NCI-H2029 treated with DMSO at 0.1 percent for 48 hours (cell line): ENCODE data around the gene STAT5B.
"Not testable (repeated sequence)": the region's sequence is repeated elsewhere in the genome, so short reads cannot be mapped to it uniquely, and the experiment has no call there.

Source experiments
- DNase-seq: peaks from one replicate; lab custom pipeline; 2025; lab: John Stamatoyannopoulos, UW

STAT5B gene

DNA sequence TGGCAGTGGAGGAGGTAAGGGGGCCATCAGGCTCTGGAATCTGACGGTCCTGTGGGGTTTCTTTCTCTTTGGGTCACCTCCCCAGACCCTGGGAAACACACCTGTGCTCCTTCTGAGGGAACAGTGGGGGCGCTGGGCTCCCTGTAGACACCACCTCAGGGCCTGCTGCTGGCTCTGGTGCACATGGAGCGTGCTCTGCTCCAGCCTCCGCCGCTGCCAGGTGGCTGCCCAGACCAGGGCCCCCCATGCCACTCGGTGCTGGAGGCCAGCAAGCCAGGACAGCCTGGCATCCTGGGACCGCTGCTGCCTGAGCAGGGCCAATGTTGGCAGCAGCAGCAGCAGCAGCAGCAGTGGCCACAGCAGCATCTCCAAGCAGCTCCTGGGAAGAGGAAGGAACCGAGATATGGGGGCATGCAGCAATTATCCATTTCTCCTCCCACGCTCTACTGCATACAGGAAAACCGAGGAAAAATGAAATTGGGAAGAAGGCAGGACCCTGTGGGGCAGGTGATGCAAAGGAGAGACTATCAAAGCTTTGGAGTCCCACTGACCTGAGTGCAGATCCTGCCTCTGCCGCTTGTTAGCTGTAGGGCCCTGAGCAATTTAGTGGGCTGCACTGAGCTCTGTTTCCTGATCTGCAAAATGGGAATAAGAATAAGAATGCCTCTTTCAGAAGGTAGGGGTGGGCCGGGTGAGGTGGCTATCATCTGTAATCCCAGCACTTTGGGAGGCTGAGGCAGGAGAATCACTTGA lies 82.8 kb downstream of the STAT5B start:
- DNase-seq, result no peak

DNA sequence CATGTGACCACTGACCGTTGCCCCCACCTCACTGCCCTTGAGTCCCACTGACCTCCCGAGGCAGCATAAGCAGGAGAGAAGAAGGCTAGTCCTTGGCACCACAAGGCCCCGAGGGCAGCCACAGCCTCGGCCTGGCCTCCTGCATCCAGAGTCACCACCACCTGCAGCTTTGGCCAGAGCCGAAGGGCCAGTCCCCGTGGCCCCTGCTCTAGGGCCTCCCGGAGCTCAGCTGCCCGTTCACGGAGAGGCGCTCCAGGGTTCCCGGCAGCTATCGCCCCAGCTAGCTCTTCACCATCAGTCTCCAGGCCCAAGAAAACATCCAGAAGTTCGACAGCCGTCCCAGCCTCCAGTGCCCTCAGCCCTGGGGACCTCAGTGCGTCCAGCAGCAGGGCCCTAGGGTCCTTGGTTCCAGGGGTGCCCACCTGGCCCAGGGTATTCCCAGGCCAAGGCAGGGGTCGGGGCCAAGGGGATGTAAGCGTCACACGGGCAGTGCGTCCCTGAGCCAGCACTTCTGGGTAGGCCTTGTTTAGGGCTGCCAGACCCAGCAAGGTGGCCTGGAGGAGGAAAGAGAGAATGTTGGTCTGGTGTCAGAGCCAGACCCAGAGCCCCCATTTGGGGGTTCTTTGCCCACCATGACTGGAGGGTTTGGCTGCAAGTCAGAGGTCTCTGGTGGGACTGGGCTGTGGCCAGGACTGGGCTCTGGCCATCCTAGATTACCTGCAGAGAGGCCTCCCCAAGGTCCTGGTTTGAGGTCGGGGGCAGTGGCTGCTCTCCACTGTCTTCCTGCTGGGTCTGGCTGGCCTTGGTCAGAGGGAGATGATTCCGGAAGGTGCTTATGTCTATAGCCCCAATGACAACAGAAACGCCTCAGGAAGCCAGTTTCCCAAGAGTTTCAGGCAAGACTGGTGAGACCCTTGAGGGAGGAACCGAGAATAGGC lies 83.7 kb downstream of the STAT5B start:
- DNase-seq, result no peak

DNA sequence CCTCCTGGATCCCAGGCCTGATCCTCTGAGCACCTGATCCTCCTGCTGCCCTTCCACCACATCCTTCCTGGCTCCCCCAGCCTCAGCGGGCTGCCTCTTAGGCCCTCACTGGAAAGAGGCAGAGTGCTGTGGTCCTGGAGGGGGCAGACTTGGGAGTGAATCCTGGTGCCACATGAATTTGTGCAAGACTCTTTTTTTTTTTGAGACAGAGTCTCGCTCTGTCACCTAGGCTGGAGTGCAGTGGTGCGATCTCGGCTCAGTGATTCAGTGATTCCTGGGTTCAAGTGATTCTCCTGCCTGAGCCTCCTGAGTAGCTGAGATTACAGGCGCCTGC lies 84.9 kb downstream of the STAT5B start:
- no peak for DNase-seq

DNA sequence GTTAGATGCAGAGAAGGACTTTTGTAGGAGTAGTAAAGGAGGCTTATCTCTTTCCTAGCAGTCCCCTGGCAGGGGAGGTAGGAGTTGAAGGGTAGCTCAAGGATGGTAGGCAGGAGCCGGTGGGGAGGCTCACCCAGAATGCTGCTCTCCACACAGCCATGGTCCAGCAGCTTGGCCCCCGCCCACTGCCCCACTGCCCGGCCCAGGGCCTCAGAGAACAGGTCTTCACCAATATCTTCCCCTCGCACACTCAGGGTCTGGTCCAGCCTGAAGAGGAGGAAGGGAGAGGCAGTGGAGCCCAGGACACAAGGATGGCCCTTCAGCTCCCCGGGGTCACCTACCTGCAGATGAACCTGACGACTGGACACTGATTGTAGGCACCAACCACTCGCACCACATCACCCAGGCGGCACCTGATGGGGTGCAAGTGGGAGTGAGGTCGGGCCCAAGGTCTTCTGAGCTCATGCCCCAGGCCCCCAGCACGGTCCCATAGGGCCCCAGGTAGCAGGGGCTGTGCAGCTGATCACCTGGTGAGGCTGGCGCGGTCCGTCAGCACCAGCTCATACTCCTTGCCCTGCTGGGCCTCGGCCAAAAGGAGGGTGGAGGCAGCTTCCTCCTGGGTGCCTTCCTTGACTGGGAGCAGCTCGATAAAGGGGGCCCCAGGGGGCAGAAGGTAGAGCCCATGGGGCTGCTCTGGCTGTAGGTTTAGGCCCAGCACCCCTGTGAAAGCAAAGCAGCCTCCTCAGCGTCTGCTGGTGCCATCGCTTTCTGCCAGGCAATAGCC lies 85.5 kb downstream of the STAT5B start:
- no peak for DNase-seq

DNA sequence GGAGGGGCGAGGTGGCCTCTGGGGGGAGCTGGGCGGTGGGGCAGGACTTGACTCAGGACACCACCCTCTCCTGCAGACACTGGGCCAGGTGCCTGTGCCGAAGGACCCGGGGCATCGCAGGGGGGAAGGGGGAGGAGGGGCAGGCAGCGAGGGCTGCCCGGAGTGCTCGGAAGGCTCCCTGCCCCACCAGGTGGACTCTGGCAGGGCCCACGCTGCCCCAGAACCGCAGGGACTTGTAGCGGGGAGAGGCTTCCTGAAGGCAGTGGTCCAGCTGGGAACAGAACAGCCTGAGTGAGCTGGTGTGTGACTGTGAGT lies 86.6 kb downstream of the STAT5B start:
- no peak for DNase-seq

DNA sequence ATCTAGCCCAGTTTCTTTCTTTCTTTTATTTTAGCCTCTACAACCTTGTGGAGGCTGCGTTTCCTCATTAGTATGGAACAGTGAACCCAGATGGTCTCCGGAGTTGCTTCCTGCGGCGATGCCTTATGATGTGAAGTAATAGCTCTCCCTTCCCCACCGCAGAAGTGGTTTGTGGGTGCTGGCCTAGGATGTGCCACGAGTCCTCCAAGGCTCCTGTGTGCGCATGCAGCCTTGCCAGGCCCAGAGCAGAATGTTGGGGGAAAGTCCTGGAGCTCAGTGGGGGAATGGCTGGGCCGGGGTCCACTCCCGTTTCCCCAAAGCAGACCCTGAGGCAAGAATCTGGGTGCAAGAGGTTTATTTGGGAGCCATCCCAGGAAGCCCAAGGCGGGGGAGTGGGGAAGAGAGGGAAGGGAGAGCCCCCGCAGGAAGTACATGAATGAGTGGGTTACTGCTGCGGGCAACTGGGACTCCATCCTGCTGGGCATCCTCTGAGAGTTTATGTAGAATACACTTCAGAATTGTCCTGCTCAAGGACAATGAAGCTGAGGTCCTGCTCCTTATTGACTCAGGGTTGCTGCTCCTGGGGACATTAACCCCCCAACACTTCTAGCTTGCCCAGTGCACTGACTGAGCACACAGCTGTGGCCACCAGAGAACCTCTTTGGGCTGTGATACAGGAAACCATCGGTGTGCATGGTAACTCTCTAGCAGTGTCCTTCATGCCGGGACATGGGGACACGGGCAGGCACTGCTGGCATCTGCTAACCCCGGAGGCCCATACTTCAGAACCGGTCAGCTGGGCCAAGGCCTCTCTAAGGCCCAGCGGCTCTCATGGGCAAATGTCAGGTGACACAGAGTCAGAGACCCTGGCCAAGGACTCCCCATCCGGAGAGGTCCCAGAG lies 87.2 kb downstream of the STAT5B start:
- DNase-seq, result no peak

DNA sequence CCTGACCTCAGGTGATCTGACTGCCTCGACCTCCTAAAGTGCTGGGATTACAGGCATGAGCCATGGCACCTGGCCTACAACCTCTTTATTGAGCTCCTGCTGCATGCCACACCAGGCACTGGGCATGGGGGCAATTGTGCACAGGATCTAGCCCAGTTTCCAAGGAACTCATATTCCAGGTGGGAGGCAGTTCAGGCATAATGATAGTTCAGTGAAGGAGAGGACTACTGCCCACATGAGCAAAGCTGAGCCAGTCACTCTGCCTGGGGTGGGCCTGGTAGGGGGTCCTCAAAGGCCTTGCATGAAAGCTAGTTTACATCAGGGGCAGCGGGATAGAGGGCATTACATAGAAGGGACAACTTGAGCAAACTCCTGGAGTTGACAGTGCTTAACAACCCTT lies 88.4 kb downstream of the STAT5B start:
- no peak for DNase-seq

DNA sequence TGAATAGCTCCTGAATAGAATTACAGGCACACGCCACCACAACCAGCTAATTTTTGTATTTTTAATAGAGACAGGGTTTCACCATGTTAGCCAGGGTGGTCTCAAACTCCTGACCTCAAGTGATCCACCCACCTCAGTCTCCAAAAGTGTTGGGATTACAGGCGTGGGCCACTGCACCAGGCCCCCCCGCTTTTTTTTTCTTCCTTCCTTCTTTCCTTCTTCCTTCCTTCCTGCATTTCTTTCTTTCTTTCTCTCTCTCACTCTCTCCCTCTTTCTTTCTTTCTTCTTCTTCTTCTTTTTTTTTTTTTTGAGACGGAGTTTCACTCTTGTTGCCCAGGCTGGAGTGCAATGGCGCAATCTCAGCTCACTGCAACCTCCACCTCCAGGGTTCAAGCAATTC lies 90.0 kb downstream of the STAT5B start:
- not testable (repeated sequence) for DNase-seq

DNA sequence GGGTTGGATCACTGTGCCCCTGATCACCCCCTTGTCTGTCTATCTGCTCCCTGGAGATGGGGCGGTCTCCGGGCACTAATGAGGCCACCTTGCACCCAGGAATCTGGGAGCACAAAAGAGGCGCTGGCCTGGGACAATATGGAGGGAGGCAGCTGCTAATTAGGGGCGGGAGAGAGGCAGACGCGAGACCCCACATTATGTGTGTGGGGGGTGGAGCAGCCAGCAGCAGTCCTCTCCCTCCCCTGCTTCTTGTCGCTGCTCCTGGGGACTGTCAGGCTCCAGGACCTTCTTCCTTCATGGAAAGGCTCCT lies 90.6 kb downstream of the STAT5B start:
- DNase-seq, result no peak

DNA sequence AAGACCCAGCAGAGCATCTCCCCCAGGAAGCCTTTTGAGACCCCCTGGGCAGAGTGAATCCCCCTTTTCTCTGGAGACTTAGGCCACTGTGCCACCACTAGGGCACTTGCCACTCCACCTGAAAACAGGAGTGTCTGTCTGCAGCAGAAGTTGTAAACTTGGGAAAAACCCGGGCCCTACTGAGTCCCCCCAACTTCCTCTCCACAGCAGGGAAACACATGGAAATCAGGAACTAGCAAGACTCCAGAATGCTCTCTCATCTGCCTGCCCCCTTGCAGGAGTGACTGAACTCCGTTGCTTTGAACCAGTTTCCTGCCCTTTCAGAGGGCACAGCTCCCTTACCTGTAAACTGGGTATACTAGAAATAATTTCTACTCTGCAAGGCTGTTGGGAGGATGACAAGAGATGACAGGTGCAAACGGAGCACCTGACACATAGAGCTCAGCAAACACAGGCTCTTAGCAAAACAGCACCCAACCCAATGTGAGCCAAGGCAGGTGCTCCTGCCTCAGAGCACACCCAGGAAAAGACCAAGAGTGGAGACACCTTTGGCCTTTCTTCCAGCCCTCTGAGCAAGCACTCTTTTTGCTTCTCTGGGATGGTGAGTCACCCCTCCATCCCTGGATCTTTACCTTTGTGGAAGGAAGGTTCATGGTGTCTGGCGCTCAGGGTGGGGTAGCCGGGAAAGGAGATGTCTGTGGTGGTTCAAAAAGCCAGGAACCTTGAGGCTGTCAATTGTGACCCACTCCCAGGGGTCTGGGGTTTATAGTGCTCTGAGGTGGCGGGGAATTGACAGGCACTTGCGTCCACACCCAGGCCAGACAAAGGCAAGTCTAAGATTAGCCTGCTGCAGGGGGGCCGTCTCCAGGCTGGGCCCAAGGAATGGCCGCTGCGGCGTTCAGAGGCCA lies 91.2 kb downstream of the STAT5B start, which contains the start of gene HCRT:
HCRT (minus strand) TSS at position 740 of the 908 bp plus-strand sequence; CDS start at position 653, 87 bp downstream.
- peak; percentile 14 for DNase-seq

DNA sequence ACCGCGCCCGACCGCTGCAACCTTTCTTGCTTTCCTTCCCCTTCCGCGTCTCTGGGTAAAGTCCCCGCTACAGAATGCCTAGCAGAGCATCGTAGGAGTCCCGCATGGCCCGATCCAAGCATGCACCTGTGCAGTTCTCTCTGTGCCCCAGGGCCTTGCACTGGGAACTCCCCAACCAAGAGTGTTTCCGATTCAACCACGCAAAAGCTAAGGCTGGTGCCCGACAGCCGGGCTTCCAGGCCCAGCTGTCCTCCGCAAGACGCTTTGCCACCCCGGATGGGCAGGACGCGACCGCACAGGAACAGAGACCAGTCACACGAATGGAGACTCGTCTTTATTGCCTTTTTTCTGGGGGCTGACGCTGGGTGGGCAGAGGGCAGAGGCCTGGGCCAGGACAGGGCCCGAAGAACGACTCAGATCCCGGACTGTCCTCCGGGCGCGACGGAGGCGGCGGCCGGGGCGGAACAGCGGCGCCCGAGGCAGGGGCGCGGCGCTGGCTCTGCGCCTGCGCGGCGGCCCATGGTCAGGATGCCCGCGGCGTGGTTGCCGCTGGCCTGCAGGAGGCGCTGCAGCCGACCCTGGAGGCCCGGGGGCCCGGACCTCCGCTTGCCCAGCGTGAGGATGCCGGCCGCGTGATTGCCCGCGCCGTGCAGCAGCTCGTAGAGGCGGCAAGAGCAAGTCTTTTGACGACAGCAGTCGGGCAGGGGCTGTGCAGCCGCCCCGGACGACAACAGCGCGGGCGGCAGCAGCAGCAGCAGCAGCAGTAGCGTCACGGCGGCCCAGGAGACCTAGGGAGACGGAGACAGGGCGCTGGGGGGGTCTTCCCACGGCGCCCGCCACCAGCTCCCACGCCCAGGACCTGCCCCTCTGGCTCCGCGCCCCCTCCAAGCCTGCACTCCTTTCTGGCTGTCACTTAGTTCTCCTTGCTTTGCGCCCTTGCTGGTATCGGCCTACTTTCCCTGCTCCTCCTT lies 92.2 kb downstream of the STAT5B start:
- peak; percentile 12 for DNase-seq

DNA sequence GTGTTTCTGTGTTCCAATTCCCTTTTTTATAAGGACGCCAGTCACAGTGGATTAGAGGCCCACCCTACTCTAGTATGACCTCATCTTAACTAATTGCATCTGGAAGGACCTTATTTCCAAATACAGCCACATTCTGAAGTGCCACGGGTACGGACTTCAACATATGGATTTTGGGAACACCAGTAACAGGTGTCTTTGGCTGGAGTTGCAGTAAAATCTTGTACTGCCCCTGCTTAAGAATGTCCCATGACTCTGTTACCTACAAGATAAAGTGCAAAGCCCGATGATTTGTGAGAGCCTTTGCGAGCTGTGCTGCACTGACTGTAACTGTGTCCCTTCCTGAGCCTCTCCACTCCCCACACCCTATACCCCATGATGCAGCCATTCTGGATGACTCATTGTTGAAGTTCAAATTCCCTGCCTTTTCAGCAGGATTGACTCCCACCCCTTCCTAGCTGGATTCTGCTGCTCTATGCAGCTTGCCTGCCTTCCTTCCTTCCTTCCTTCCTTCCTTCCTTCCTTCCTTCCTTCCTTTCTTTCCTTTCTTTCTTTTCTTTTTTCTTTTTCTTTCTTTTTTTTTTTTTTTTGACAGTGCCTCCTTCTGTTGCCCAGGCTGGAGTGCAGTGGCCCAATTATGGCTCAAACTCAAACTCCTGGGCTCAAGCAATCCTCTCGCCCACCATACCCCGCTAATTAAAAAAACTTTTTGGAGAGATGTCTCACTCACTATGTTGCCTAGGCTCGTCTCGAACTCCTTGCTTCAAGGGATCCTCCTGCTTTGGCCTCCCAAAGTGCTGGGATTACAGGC lies 93.1 kb downstream of the STAT5B start:
- no peak for DNase-seq

DNA sequence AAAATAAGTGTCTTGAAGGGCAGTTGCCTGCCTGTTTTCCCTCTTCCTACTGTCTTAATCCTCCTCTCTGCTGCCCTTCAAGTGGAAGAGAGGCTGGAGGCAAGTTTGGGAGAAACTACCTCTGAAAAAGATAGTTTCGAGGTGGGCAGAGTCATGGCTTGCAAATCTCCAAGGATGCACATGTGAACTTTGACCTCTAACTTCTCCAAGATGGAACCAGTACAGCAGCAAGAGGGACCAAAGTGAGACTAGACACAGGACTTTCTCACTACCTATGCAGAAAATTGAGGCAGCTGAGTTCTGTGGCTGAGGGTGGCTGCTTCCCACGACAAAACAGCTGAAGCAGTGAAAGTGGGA lies 94.4 kb downstream of the STAT5B start:
- no peak for DNase-seq

DNA sequence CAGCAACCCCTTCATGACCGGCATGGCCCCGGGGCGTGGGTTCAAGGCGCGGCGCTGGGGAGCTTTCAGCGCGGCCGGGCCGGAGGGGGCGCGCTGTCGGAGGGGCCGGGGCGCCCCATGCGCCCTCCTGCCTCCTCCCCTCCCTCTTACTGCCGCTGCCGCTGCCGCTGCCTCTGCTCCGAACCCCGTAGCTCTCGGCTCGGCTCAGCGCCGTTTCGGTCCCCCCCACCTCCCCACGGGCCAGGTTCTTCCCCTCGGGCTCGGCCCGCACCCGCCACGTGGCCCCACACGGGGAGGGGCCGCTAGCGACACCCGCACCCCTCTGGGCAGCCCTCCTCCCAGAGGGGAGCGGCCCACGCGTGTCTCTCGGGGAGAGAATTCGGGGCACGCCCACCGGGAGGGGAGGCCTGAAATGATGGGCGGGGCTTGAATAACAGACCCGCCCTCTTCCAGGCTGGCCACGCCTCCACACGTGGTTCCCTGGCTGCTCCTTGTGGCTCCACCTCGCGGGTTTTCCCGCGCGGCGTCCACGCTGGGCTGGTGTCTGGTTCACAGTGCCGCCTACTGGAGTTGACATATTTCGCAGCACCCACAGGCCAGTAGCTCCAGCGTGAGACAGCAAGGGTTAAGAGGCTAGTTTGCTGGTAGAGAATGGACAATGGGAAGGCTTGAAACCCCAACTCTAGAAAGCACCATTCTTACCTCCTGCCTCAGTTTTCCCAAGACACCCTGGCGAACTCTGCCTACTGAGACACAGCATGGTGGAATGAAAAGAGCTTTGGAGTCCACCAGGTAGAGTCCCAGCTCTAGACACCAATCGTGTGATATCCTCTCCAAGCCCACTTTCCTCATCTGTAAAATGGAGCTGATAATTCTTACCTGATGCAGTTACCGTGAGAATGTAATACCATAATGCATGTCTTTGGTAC lies 95.0 kb downstream of the STAT5B start, which contains the start of gene KCNH4:
KCNH4 (minus strand) TSS at position 221 of the 929 bp plus-strand sequence; CDS start at position 24, 197 bp downstream.
- DNase-seq, result peak; percentile 37

DNA sequence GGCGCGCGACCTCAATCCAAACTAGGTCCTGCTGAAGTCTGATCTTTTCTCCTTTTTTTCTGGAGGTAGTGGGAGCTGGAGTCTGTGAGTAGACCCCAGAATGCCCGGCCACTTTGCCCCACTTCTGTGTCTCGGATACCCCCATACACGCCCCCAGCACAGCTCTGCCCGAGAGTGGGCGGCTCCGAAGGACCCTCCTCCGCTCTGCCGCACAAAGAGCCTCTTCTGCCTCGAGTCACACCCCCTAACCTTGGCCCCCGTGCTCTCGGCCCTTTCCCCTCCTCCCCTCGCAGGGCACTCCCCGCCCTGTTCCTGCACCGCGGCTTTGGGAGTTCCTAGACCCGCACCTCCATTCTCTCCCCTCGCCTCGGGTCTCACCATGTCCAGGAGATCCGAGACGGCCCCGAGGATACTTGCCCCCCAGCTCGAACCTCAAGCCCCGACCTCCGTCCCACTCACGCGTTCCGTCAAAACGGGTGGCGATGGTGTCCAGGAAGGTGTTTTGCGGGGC lies 95.7 kb downstream of the STAT5B start:
- DNase-seq, result no peak

DNA sequence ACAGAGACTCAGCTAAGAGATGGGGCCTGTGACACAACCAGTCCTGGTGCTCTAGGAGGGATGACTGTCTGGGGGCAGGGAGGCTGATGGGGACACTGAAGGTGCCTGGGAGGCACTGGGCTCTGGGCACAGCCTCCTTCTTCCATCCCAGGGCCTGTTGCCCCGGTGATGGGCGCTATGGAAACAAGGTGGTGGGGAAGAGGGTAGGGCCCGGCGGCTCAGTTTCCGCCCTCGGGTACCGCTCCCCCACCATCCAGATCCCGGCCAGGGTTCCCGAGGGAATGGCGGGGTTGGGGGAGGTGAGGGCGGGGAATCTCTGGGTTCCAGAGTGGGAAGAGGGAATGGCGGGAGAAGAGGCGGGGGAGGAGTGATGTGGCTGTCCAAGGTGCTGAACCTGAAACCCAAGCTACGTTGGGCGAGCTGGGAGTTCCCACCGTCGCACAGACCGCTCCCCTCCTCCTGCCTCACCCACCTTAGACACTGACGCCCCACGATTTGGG lies 96.2 kb downstream of the STAT5B start:
- no peak for DNase-seq

DNA sequence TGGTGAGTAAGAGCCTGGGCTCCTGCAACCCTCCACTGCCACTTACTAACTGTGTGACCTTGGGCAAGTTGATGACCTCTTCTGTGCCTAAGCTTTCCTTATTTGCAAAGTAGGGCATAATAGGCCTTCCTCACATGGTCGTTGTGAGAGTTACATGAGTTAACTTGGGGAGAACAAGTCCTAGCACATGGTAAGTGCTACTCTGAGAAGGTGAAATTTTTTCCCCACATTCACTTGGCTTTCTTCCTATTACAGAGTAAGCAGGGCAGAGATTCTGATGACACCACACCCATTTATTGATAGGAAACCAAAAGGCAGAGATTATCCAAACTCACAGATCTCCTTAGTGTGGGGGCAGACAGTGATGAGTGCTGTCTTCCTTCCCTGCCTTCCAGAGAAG lies 96.9 kb downstream of the STAT5B start:
- no peak for DNase-seq
